H1 (cell line): ENCODE data around the gene HIPK2. TPM values are rescaled to one million over a fixed set of nuclear protein-coding genes. Genes with fewer than 3 reads are reported as not detected.
"Not testable (repeated sequence)": the region's sequence is repeated elsewhere in the genome, so short reads cannot be mapped to it uniquely, and the experiment has no call there.

Experiments used
- CTCF ChIA-PET: fragments of 300-600 bp; sonication (Branson Sonifier 250); formaldehyde crosslinking; loops from one replicate; lab custom pipeline; 2021; ENCODE audit not compliant: partially characterized antibody; lab: Charles Lee
- POLR2A ChIA-PET: fragments of 300-600 bp; sonication (Branson Sonifier 250); formaldehyde crosslinking; loops from one replicate; lab custom pipeline; 2021; ENCODE audit warnings: inconsistent platforms; ENCODE audit not compliant: partially characterized antibody; lab: Charles Lee
- DNase-seq, 2 experiments: peaks; one replicate each; pipeline versions ENCODE4 v3.0.0 to v3.0.0-alpha.2; 2010 to 2022; ENCODE audit warnings: low spot score in 2 of 2, low read depth in 1 of 2, mixed read lengths in 1 of 2
- FAIRE-seq: peaks from 2 replicates; lab custom pipeline; 2011; peaks lifted over from hg19 to GRCh38; lab: Jason Lieb, UNC
- H2AFZ ChIP-seq: 2 replicates; pipeline ENCODE4 v1.8.1; 2012; ENCODE audit warnings: low read length, inconsistent platforms
- H2AK5ac ChIP-seq: 2 replicates; pipeline ENCODE4 v1.6.1; 2013; ENCODE audit warnings: low read depth, low read length
- H2BK120ac ChIP-seq: replicated peaks from 2 replicates; pipeline ENCODE3; 2013; ENCODE audit warnings: low read depth, low read length, inconsistent platforms
- H2BK12ac ChIP-seq: 2 replicates; pipeline ENCODE4 v1.6.1; 2013; ENCODE audit warnings: low read depth, low read length
- H2BK15ac ChIP-seq: 2 replicates; pipeline ENCODE4 v1.6.1; 2013; ENCODE audit warnings: low read length
- H2BK20ac ChIP-seq: 2 replicates; pipeline ENCODE4 v1.6.1; 2013; ENCODE audit warnings: low read length
- H2BK5ac ChIP-seq: 2 replicates; pipeline ENCODE4 v1.6.1; 2013; ENCODE audit warnings: low read depth, low read length
- H3K14ac ChIP-seq: 2 replicates; pipeline ENCODE4 v1.6.1; 2013; ENCODE audit warnings: inconsistent platforms; ENCODE audit not compliant: insufficient read length
- H3K18ac ChIP-seq: 2 replicates; pipeline ENCODE4 v1.6.1; 2013; ENCODE audit warnings: low read length; ENCODE audit errors: extremely low read depth
- H3K23ac ChIP-seq: 2 replicates; pipeline ENCODE4 v1.6.1; 2013; ENCODE audit warnings: inconsistent platforms; ENCODE audit not compliant: insufficient read length
- H3K23me2 ChIP-seq: 2 replicates; pipeline ENCODE4 v1.6.1; 2013; ENCODE audit warnings: low read depth, low read length
- H3K27ac ChIP-seq: 2 replicates; pipeline ENCODE4 v1.6.1; 2011; ENCODE audit warnings: low read depth, low read length, inconsistent platforms
- H3K27me3 ChIP-seq, 4 experiments: replicated peaks in 1 of 4; 1 replicate in 1 of 4; 2 replicates in 3 of 4; pipeline versions ENCODE4 v1.6.1 to v1.8.1; 2011 to 2013; ENCODE audit warnings: low read length in 3 of 4, mild to moderate bottlenecking in 3 of 4, inconsistent platforms in 2 of 4, mixed read lengths in 2 of 4, moderate library complexity in 1 of 4; ENCODE audit not compliant: control insufficient read depth in 3 of 4, insufficient read depth in 3 of 4; ENCODE audit errors: extremely low read depth in 1 of 4
- H3K36me3 ChIP-seq, 4 experiments: 2 replicates each; pipeline versions ENCODE4 v1.6.1 to v1.8.1; 2011 to 2013; ENCODE audit warnings: mild to moderate bottlenecking in 4 of 4, low read length in 3 of 4, moderate library complexity in 2 of 4, control low read depth in 1 of 4, inconsistent platforms in 1 of 4; ENCODE audit not compliant: insufficient read depth in 4 of 4, control insufficient read depth in 2 of 4
- H3K4ac ChIP-seq: replicated peaks from 2 replicates; pipeline ENCODE3; 2013; ENCODE audit warnings: low read length, low read depth, mixed read lengths, inconsistent platforms; ENCODE audit not compliant: insufficient read length
- H3K4me1 ChIP-seq, 4 experiments: replicated peaks in 1 of 4; 1 replicate in 1 of 4; 2 replicates in 3 of 4; pipeline versions ENCODE4 v1.6.1 to v1.8.1; 2011 to 2013; ENCODE audit warnings: low read length in 3 of 4, inconsistent platforms in 2 of 4, mixed read lengths in 1 of 4; ENCODE audit not compliant: insufficient read depth in 4 of 4, control insufficient read depth in 3 of 4
- H3K4me2 ChIP-seq, 2 experiments: 2 replicates each; pipeline versions ENCODE4 v1.6.1 to v1.8.1; 2011 to 2013; ENCODE audit warnings: low read depth in 2 of 2, low read length in 2 of 2, control low read depth in 1 of 2, inconsistent platforms in 1 of 2, mild to moderate bottlenecking in 1 of 2; ENCODE audit not compliant: insufficient read depth in 1 of 2
- H3K4me3 ChIP-seq, 4 experiments: fragments of 200-600, 300-600 bp in 1 of 4; sonication (generic), shearing (Covaris generic), sonication (Bioruptor Twin) in 1 of 4; 2 replicates each; pipeline versions ENCODE4 v1.5.1 to v1.8.1; 2011 to 2016; ENCODE audit warnings: low read length in 4 of 4, low read depth in 3 of 4, control low read depth in 2 of 4, inconsistent platforms in 2 of 4, mild to moderate bottlenecking in 2 of 4, mixed read lengths in 1 of 4, moderate library complexity in 1 of 4; ENCODE audit not compliant: insufficient read depth in 2 of 4; ENCODE audit errors: extremely low read depth in 1 of 4
- H3K56ac ChIP-seq: replicated peaks from 2 replicates; pipeline ENCODE3; 2013; ENCODE audit warnings: low read depth, mild to moderate bottlenecking, mixed read lengths, low read length, inconsistent platforms; ENCODE audit not compliant: insufficient read length
- H3K79me1 ChIP-seq: 2 replicates; pipeline ENCODE4 v1.6.1; 2013; ENCODE audit warnings: low read depth, low read length, control low read depth
- H3K79me2 ChIP-seq, 2 experiments: 2 replicates each; pipeline versions ENCODE4 v1.6.1 to v1.8.1; 2012 to 2013; ENCODE audit warnings: low read length in 2 of 2, mild to moderate bottlenecking in 2 of 2, inconsistent platforms in 1 of 2; ENCODE audit not compliant: insufficient read depth in 2 of 2, control insufficient read depth in 1 of 2
- H3K9ac ChIP-seq, 4 experiments: replicated peaks in 1 of 4; 1 replicate in 1 of 4; 2 replicates in 3 of 4; pipeline versions ENCODE4 v1.6.1 to v1.8.1; 2011 to 2013; ENCODE audit warnings: low read depth in 3 of 4, low read length in 3 of 4, control low read depth in 2 of 4, mild to moderate bottlenecking in 2 of 4, moderate library complexity in 2 of 4, inconsistent platforms in 1 of 4; ENCODE audit errors: extremely low read depth in 1 of 4
- H3K9me3 ChIP-seq, 2 experiments: 2 replicates each; pipeline versions ENCODE4 v1.6.1 to v1.8.1; 2012 to 2013; ENCODE audit warnings: mild to moderate bottlenecking in 2 of 2, moderate library complexity in 2 of 2, control low read depth in 1 of 2, inconsistent platforms in 1 of 2, low read depth in 1 of 2, low read length in 1 of 2, mixed read lengths in 1 of 2; ENCODE audit not compliant: insufficient read depth in 2 of 2
- H4K20me1 ChIP-seq, 2 experiments: replicated peaks in 1 of 2; 2 replicates each; pipeline versions ENCODE3 to v1.8.1; 2011 to 2013; ENCODE audit warnings: inconsistent platforms in 2 of 2, low read length in 2 of 2, mild to moderate bottlenecking in 1 of 2; ENCODE audit not compliant: insufficient read depth in 2 of 2, control insufficient read depth in 1 of 2
- H4K5ac ChIP-seq: 2 replicates; pipeline ENCODE4 v1.6.1; 2013; ENCODE audit warnings: low read length, low read depth, mixed read lengths, inconsistent platforms; ENCODE audit not compliant: insufficient read length
- H4K8ac ChIP-seq: 2 replicates; pipeline ENCODE4 v1.8.0; 2013; ENCODE audit warnings: mild to moderate bottlenecking, moderate library complexity, low read length, inconsistent platforms; ENCODE audit not compliant: insufficient read depth; ENCODE audit errors: extremely low read depth
- H4K91ac ChIP-seq: replicated peaks from 2 replicates; pipeline ENCODE3; 2013; ENCODE audit warnings: low read length, mixed read lengths, inconsistent platforms; ENCODE audit not compliant: insufficient read length
- RAD21 ChIP-seq, 2 experiments: IDR thresholded peaks in 1 of 2; conservative IDR thresholded peaks in 1 of 2; 2 replicates each; pipeline ENCODE4 v1.6.1; 2011; ENCODE audit warnings: low read depth in 2 of 2, low read length in 2 of 2, improper control_type of control experiment in 1 of 2, inconsistent platforms in 1 of 2, mild to moderate bottlenecking in 1 of 2, moderate library complexity in 1 of 2
- WGBS, 2 experiments: shearing (Covaris generic) in 1 of 2; methylation state at CpG; one replicate each; pipeline versions ENCODE4 v1.1.6 to v1.1.7; 2013 to 2015; ENCODE audit warnings: low lambda C conversion rate in 2 of 2, mixed read lengths in 2 of 2, inconsistent platforms in 1 of 2, low coverage in 1 of 2, missing lambda C conversion rate in 1 of 2; ENCODE audit not compliant: insufficient replicate concordance in 2 of 2, insufficient coverage in 1 of 2, insufficient read length in 1 of 2; ENCODE audit errors: extremely low coverage in 1 of 2, missing lambda C conversion rate in 1 of 2; 5-methylcytosine and 5-hydroxymethylcytosine counted together
- polyA plus RNA-seq, 7 experiments: library from polyadenylated mRNA; depleted of rRNA in 3 of 7; stranded (reverse) in 5 of 7; unstranded in 2 of 7; fragments of >200 nt in 5 of 7; fragments of 200-250 nt in 2 of 7; gene quantifications; 1 replicate in 5 of 7; 2 replicates in 1 of 7; 4 replicates in 1 of 7; pipeline versions ENCODE4 v1.2.1 to v1.2.3, GENCODE V29; 2011 to 2013; ENCODE audit warnings: missing spikeins in 2 of 7, mixed read lengths in 2 of 7
- total RNA-seq: library from RNA; stranded (reverse); fragmentation: NEBNext Ultra II Directional; extraction: Animal tissue kit (Norgen Biotek cat#: 25700); gene quantifications from 2 replicates; pipeline ENCODE4 v1.2.1, GENCODE V29; 2021
- TF ChIP-seq, protein P1 (sequence below), 3 experiments: IDR thresholded peaks; 1 replicate in 2 of 3; 2 replicates in 1 of 3; pipeline versions ENCODE4 v1.5.1 to v1.6.1; 2011; ENCODE audit warnings: low read length in 3 of 3, mild to moderate bottlenecking in 3 of 3, inconsistent platforms in 2 of 3, low read depth in 1 of 3, moderate library complexity in 1 of 3; ENCODE audit not compliant: insufficient read depth in 1 of 3; ENCODE audit errors: control extremely low read depth in 1 of 3

The HIPK2 gene
- total and polyA plus RNA-seq, 2 of the 8 experiments (the other 6 are each of a cell fraction or from before 2014, with no cell fraction given): 8.3 to 24.3 TPM

- not testable (repeated sequence) for H3K9ac ChIP-seq, H3K4me3 ChIP-seq, H4K20me1 ChIP-seq, H4K8ac ChIP-seq, H2BK5ac ChIP-seq, H3K79me2 ChIP-seq, H3K9me3 ChIP-seq, H3K27ac ChIP-seq, H2BK120ac ChIP-seq, H2BK12ac ChIP-seq, H2AK5ac ChIP-seq, H3K27me3 ChIP-seq, H2AFZ ChIP-seq, H2BK15ac ChIP-seq, H3K4me1 ChIP-seq, H3K56ac ChIP-seq, H3K23ac ChIP-seq, H4K5ac ChIP-seq, H4K91ac ChIP-seq, H3K14ac ChIP-seq, H3K36me3 ChIP-seq, FAIRE-seq, H3K23me2 ChIP-seq, H3K4ac ChIP-seq, H3K79me1 ChIP-seq
- 77% methylated on average over 8 of the region's 8 CpGs; no CpG with 5 or more reads in 1 of the 2 experiments for WGBS, 2 experiments
- POLR2A ChIA-PET: interaction anchor here (0.8 kb wide), 1 partner anchor 68 kb away, joined by 3 read pairs; no protein-coding TSS in a partner anchor
- TF ChIP-seq, protein P1, sequence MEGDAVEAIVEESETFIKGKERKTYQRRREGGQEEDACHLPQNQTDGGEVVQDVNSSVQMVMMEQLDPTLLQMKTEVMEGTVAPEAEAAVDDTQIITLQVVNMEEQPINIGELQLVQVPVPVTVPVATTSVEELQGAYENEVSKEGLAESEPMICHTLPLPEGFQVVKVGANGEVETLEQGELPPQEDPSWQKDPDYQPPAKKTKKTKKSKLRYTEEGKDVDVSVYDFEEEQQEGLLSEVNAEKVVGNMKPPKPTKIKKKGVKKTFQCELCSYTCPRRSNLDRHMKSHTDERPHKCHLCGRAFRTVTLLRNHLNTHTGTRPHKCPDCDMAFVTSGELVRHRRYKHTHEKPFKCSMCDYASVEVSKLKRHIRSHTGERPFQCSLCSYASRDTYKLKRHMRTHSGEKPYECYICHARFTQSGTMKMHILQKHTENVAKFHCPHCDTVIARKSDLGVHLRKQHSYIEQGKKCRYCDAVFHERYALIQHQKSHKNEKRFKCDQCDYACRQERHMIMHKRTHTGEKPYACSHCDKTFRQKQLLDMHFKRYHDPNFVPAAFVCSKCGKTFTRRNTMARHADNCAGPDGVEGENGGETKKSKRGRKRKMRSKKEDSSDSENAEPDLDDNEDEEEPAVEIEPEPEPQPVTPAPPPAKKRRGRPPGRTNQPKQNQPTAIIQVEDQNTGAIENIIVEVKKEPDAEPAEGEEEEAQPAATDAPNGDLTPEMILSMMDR (IDR thresholded peaks at IDR 0.05; ENCODE audit: control extremely low read depth in 1 of 3, insufficient read depth in 1 of 3, low read depth in 1 of 3, low read length in 3 of 3): peak; percentile 28 to 75 (median 61)
- peak; percentile 55 to 63 for TF ChIP-seq RAD21 (IDR thresholded peaks at IDR 0.05 in 1 of 2, conservative IDR thresholded peaks at IDR 0.05 in 1 of 2; ENCODE audit: low read depth in 2 of 2, low read length in 2 of 2)
- 0 out of 4 replicates have a peak overlapping the region, but pooled peaks have one; percentile 22 to 42 for H3K4me2 ChIP-seq
- 0 out of 2 replicates have a peak overlapping the region, but pooled peaks have one; percentile 89 for H2BK20ac ChIP-seq
- peak in 1 of 2 experiments; percentile 54 for DNase-seq
- CTCF ChIA-PET: interaction anchor here (0.8 to 10.2 kb wide), 18 partner anchors 8 to 130 kb away, joined by 3 to 156 read pairs (median 5); partner anchors contain the start of genes CLEC2L and KLRG2
- peak overlapping the region; percentile 83; the same call in 1 of the 2 replicates for H3K18ac ChIP-seq
Observed at GRCh38 chr7:139553991-139554700, 223.7 kb downstream of the HIPK2 start.
